ENCODE data around the gene HDAC5.

DNA sequence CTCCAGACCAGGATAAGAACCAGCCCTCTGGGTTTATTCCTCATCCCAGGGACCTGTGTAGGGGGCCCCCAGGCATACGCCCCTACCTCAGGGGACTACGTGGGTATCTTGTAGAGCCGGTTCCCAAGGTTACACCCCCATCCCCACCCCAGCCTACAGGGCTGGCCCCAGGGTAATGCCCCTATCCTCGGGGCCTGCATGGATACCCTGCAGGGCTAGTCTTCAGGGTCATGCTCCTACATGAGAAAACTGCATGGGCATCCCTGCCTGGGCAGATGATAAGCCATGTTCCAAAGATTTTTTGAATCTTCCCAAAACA is 14.2 kb downstream of the HDAC5 start:
- TF ChIP-seq ZNF274 (IDR thresholded peaks at IDR 0.05; ENCODE audit: low read depth, low read length) (no peak), YY1 (IDR thresholded peaks at IDR 0.05; ENCODE audit: insufficient read depth, insufficient read length) (no peak)
